H9 (cell line): ENCODE data around the gene NXNL2. TPM values are rescaled to one million over a fixed set of nuclear protein-coding genes. Genes with fewer than 3 reads are reported as not detected.

Experiments used
- DNase-seq: peaks from one replicate; pipeline ENCODE4 v3.0.0-alpha.2; 2017
- H2AFZ ChIP-seq: one replicate; pipeline ENCODE4 v1.6.1; 2013; ENCODE audit warnings: mild to moderate bottlenecking, low read length, control low read depth, moderate library complexity
- H2AK5ac ChIP-seq: 2 replicates; pipeline ENCODE4 v1.6.1; 2013; ENCODE audit warnings: low read length, control low read depth, mixed read lengths; ENCODE audit not compliant: insufficient read length
- H2BK120ac ChIP-seq: one replicate; pipeline ENCODE4 v1.6.1; 2013; ENCODE audit warnings: low read depth, mild to moderate bottlenecking, low read length, control low read depth, inconsistent platforms; ENCODE audit not compliant: poor library complexity, severe bottlenecking
- H2BK12ac ChIP-seq: 2 replicates; pipeline ENCODE4 v1.6.1; 2013; ENCODE audit warnings: low read length, control low read depth, mixed read lengths, low read depth; ENCODE audit not compliant: insufficient read length
- H2BK15ac ChIP-seq: 2 replicates; pipeline ENCODE4 v1.6.1; 2013; ENCODE audit warnings: low read depth, low read length, control low read depth
- H2BK20ac ChIP-seq: one replicate; pipeline ENCODE4 v1.6.1; 2013; ENCODE audit warnings: low read depth, mild to moderate bottlenecking, low read length, control low read depth, inconsistent platforms; ENCODE audit not compliant: poor library complexity, severe bottlenecking
- H2BK5ac ChIP-seq: 2 replicates; pipeline ENCODE4 v1.6.1; 2013; ENCODE audit warnings: low read length, control low read depth, mixed read lengths; ENCODE audit not compliant: insufficient read length
- H3K14ac ChIP-seq: 2 replicates; pipeline ENCODE4 v1.6.1; 2013; ENCODE audit warnings: low read length, control low read depth; ENCODE audit not compliant: insufficient read depth
- H3K18ac ChIP-seq: 2 replicates; pipeline ENCODE4 v1.6.1; 2013; ENCODE audit warnings: low read depth, mild to moderate bottlenecking, mixed read lengths, low read length, control low read depth; ENCODE audit not compliant: insufficient read length
- H3K23ac ChIP-seq: 2 replicates; pipeline ENCODE4 v1.6.1; 2013; ENCODE audit warnings: low read length, control low read depth, mixed read lengths, low read depth; ENCODE audit not compliant: insufficient read length
- H3K23me2 ChIP-seq: 2 replicates; pipeline ENCODE4 v1.6.1; 2013; ENCODE audit warnings: low read depth, mild to moderate bottlenecking, mixed read lengths, low read length, control low read depth; ENCODE audit not compliant: insufficient read length, poor library complexity, severe bottlenecking
- H3K27ac ChIP-seq: 2 replicates; pipeline ENCODE4 v1.5.1; 2013; ENCODE audit warnings: low read length, control low read depth, mixed read lengths, low read depth; ENCODE audit not compliant: insufficient read length
- H3K27me3 ChIP-seq: 2 replicates; pipeline ENCODE4 v1.6.1; 2013; ENCODE audit warnings: low read length, control low read depth, inconsistent platforms; ENCODE audit not compliant: insufficient read depth
- H3K4ac ChIP-seq: 2 replicates; pipeline ENCODE4 v1.6.1; 2013; ENCODE audit warnings: low read depth, mild to moderate bottlenecking, control low read depth, inconsistent platforms, low read length, moderate library complexity
- H3K4me1 ChIP-seq: 2 replicates; pipeline ENCODE4 v1.6.1; 2013; ENCODE audit warnings: low read length, control low read depth, inconsistent platforms; ENCODE audit not compliant: insufficient read depth
- H3K4me2 ChIP-seq: 2 replicates; pipeline ENCODE4 v1.6.1; 2013; ENCODE audit warnings: low read length, control low read depth, mixed read lengths; ENCODE audit not compliant: insufficient read length, insufficient read depth
- H3K56ac ChIP-seq: 2 replicates; pipeline ENCODE4 v1.6.1; 2013; ENCODE audit warnings: low read depth, mild to moderate bottlenecking, mixed read lengths, low read length, control low read depth; ENCODE audit not compliant: insufficient read length
- H3K79me1 ChIP-seq: 2 replicates; pipeline ENCODE4 v1.6.1; 2013; ENCODE audit warnings: low read depth, mild to moderate bottlenecking, moderate library complexity, low read length, control low read depth, inconsistent platforms; ENCODE audit not compliant: insufficient read depth, poor library complexity, severe bottlenecking
- H3K79me2 ChIP-seq: 2 replicates; pipeline ENCODE4 v1.6.1; 2013; ENCODE audit warnings: low read length, control low read depth, inconsistent platforms; ENCODE audit not compliant: insufficient read depth
- H3K9ac ChIP-seq: 2 replicates; pipeline ENCODE4 v1.6.1; 2013; ENCODE audit warnings: low read length, control low read depth, mixed read lengths; ENCODE audit not compliant: insufficient read length; ENCODE audit errors: extremely low read depth
- H3K9me3 ChIP-seq: one replicate; pipeline ENCODE4 v1.6.1; 2013; ENCODE audit warnings: low read depth, low read length, inconsistent platforms; ENCODE audit not compliant: control insufficient read depth
- H3T11ph ChIP-seq: one replicate; pipeline ENCODE4 v1.6.1; 2013; ENCODE audit warnings: mild to moderate bottlenecking, low read length, control low read depth, inconsistent platforms
- H4K20me1 ChIP-seq: one replicate; pipeline ENCODE4 v1.6.1; 2013; ENCODE audit not compliant: control insufficient read depth, insufficient read length, insufficient read depth
- H4K5ac ChIP-seq: 2 replicates; pipeline ENCODE4 v1.6.1; 2013; ENCODE audit warnings: low read depth, mild to moderate bottlenecking, mixed read lengths, low read length, control low read depth; ENCODE audit not compliant: insufficient read length
- H4K8ac ChIP-seq: replicated peaks from 2 replicates; pipeline ENCODE4 v1.6.1; 2013; ENCODE audit warnings: low read length, control low read depth, mixed read lengths, low read depth; ENCODE audit not compliant: insufficient read length
- H4K91ac ChIP-seq: 2 replicates; pipeline ENCODE4 v1.6.1; 2013; ENCODE audit warnings: low read depth, mild to moderate bottlenecking, moderate library complexity, mixed read lengths, low read length, control low read depth; ENCODE audit not compliant: insufficient read length
- H3K27ac Mint-ChIP-seq, 3 experiments: 2 replicates in 2 of 3; 3 replicates in 1 of 3; pipeline ENCODE4 v1.8.0; 2020 to 2021; ENCODE audit warnings: mixed read lengths in 3 of 3, mild to moderate bottlenecking in 1 of 3, moderate library complexity in 1 of 3
- H3K27me3 Mint-ChIP-seq: 2 replicates; pipeline ENCODE4 v1.8.0; 2021; ENCODE audit warnings: low read depth, mild to moderate bottlenecking, moderate library complexity, mixed read lengths
- H3K36me3 Mint-ChIP-seq, 3 experiments: 2 replicates in 2 of 3; 3 replicates in 1 of 3; pipeline ENCODE4 v1.8.0; 2020 to 2021; ENCODE audit warnings: low read depth in 3 of 3, mixed read lengths in 3 of 3; ENCODE audit not compliant: insufficient read depth in 1 of 3
- H3K4me1 Mint-ChIP-seq, 2 experiments: 2 replicates each; pipeline ENCODE4 v1.8.0; 2020; ENCODE audit warnings: mixed read lengths in 2 of 2
- H3K4me3 Mint-ChIP-seq, 2 experiments: 2 replicates in 1 of 2; 3 replicates in 1 of 2; pipeline ENCODE4 v1.8.0; 2020 to 2021; ENCODE audit warnings: mild to moderate bottlenecking in 2 of 2, mixed read lengths in 2 of 2, moderate library complexity in 1 of 2
- H3K9me3 Mint-ChIP-seq, 2 experiments: 2 replicates in 1 of 2; 3 replicates in 1 of 2; pipeline ENCODE4 v1.8.0; 2020; ENCODE audit warnings: mild to moderate bottlenecking in 2 of 2, mixed read lengths in 2 of 2, moderate library complexity in 1 of 2
- CTCF ChIP-seq: fragments of 200-600 bp; sonication (generic); conservative IDR thresholded peaks from 3 replicates; pipeline ENCODE4 v1.8.0; 2021; ENCODE audit warnings: antibody characterized with exemption, mild to moderate bottlenecking
- WGBS: extraction: QIAGEN DNeasy Blood & Tissue Kit; methylation state at CpG from one replicate; pipeline ENCODE4 v1.1.7; 2013; ENCODE audit warnings: missing lambda C conversion rate, low lambda C conversion rate, mixed read lengths; ENCODE audit not compliant: insufficient read length; ENCODE audit errors: extremely low coverage; 5-methylcytosine and 5-hydroxymethylcytosine counted together
- total RNA-seq: library from RNA; stranded (reverse); gene quantifications from 2 replicates; pipeline ENCODE4 v1.2.1, GENCODE V29; 2021

The NXNL2 gene
- total RNA-seq, 1 experiment from 2014 or later = 0.57 TPM

- Histone ChIP-seq H3K14ac (no peak overlapping the region), H2BK15ac (no peak overlapping the region), H3K27ac (no peak overlapping the region), H3K23ac (no peak overlapping the region), H2BK12ac (no peak overlapping the region), H3K4me2 (no peak overlapping the region), H2BK120ac (no peak overlapping the region), H2BK5ac (no peak overlapping the region), H3K27me3 (no peaks in the 10 kb centered on the region), H4K5ac (no peak overlapping the region), H3K56ac (no peak overlapping the region), H2AFZ (no peak overlapping the region), H3K18ac (no peak overlapping the region), H4K91ac (no peak overlapping the region), H2AK5ac (no peak overlapping the region), H3K4ac (no peak overlapping the region), H4K20me1 (no peaks in the 10 kb centered on the region), H3K23me2 (no peaks in the 10 kb centered on the region), H3K79me1 (no peaks in the 10 kb centered on the region), H4K8ac (no peak overlapping the region), H3K4me1 (no peaks in the 10 kb centered on the region; the same call in 1 of the 2 replicates), H3K9ac (no peak overlapping the region), H3K79me2 (no peaks in the 10 kb centered on the region), H2BK20ac (no peak overlapping the region), H3K9me3 (no peaks in the 10 kb centered on the region), H3T11ph (no peak overlapping the region)
- WGBS = no CpG with 5 or more reads among the region's 2 CpGs
- no peak for TF ChIP-seq CTCF
- H3K4me1 Mint-ChIP-seq = peaks cover 17 to 21% of the 10 kb centered on the region in 2 experiments
- no peaks in the 10 kb centered on the region; a peak in 1 of 5 replicates for H3K9me3 Mint-ChIP-seq
- no peak overlapping the region for H3K4me3 Mint-ChIP-seq
- no peak for DNase-seq
- no peak overlapping the region; a peak in 2 of 7 replicates for H3K27ac Mint-ChIP-seq
- H3K36me3 Mint-ChIP-seq = peaks cover 0 to 4% (median 0%) of the 10 kb centered on the region in 3 experiments; a peak in 2 of 7 replicates
- peaks cover 15% of the 10 kb centered on the region for H3K27me3 Mint-ChIP-seq
These were observed 16.7 kb downstream of the NXNL2 start for GRCh38 chr9:88551546-88552137.
